SK-N-SH treated with all-trans-retinoic acid at 6 μM for 48 hours (cell line): ENCODE measurements around the gene SLAMF1.
A peak's percentile ranks its signal among the peaks of the same experiment; 100 is the strongest.

Experiments
- ATAC-seq: fragments of 200-7000 bp; cut with Tn5 transposase; 3 replicates; pipeline ENCODE4 v1.9.1; 2020; ENCODE audit warnings: mild to moderate bottlenecking, moderate library complexity
- BACH2 ChIP-seq: fragments of 250-450 bp; sonication (Bioruptor Pico); IDR thresholded peaks from 2 replicates; pipeline ENCODE4 v1.9.0; 2021; ENCODE audit warnings: mild to moderate bottlenecking, borderline replicate concordance
- CSDC2 ChIP-seq: fragments of 250-450 bp; sonication (Bioruptor Pico); IDR thresholded peaks from 2 replicates; pipeline ENCODE4 v1.5.0; 2020; ENCODE audit warnings: mild to moderate bottlenecking, moderate library complexity
- CSRNP3 ChIP-seq: fragments of 250-450 bp; sonication (Bioruptor Pico); IDR thresholded peaks from 2 replicates; pipeline ENCODE4 v1.5.1; 2021; ENCODE audit warnings: mild to moderate bottlenecking, moderate library complexity
- ESRRG ChIP-seq: fragments of 250-450 bp; sonication (Bioruptor Pico); IDR thresholded peaks from 2 replicates; pipeline ENCODE4 v1.6.1; 2021; ENCODE audit warnings: mild to moderate bottlenecking
- GLIS3 ChIP-seq: fragments of 250-450 bp; sonication (Bioruptor Pico); IDR thresholded peaks from 2 replicates; pipeline ENCODE4 v1.5.0; 2020; ENCODE audit warnings: mild to moderate bottlenecking, moderate library complexity
- ISL1 ChIP-seq: fragments of 250-450 bp; sonication (Bioruptor Pico); IDR thresholded peaks from 2 replicates; pipeline ENCODE4 v2.1.2; 2022; ENCODE audit warnings: mild to moderate bottlenecking, moderate library complexity
- OSR1 ChIP-seq: fragments of 250-450 bp; sonication (Bioruptor Pico); IDR thresholded peaks from 2 replicates; pipeline ENCODE4 v1.8.0; 2022; ENCODE audit warnings: moderate library complexity, mild to moderate bottlenecking, inconsistent platforms
- POU6F1 ChIP-seq: fragments of 250-450 bp; sonication (Bioruptor Pico); IDR thresholded peaks from 2 replicates; pipeline ENCODE4 v1.8.0; 2021; ENCODE audit warnings: low read depth, mild to moderate bottlenecking, moderate library complexity, borderline replicate concordance
- PPARA ChIP-seq: fragments of 250-450 bp; sonication (Bioruptor Pico); IDR thresholded peaks from 2 replicates; pipeline ENCODE4 v1.5.0; 2020; ENCODE audit warnings: mild to moderate bottlenecking, borderline replicate concordance
- RARB ChIP-seq: fragments of 250-450 bp; sonication (Bioruptor Pico); IDR thresholded peaks from 2 replicates; pipeline ENCODE4 v1.8.0; 2021; ENCODE audit warnings: mild to moderate bottlenecking, moderate library complexity
- SNAI2 ChIP-seq: fragments of 250-450 bp; sonication (Bioruptor Pico); IDR thresholded peaks from 2 replicates; pipeline ENCODE4 v1.5.0; 2020; ENCODE audit warnings: mild to moderate bottlenecking, moderate library complexity
- TCF4 ChIP-seq: fragments of 250-450 bp; sonication (Bioruptor Pico); IDR thresholded peaks from 2 replicates; pipeline ENCODE4 v1.8.0; 2021; ENCODE audit warnings: mild to moderate bottlenecking, moderate library complexity, borderline replicate concordance
- TOX ChIP-seq: fragments of 250-450 bp; sonication (Bioruptor Pico); IDR thresholded peaks from 2 replicates; pipeline ENCODE4 v1.8.0; 2021; ENCODE audit warnings: mild to moderate bottlenecking, moderate library complexity, borderline replicate concordance
- ZC3H10 ChIP-seq: fragments of 250-450 bp; sonication (Bioruptor Pico); IDR thresholded peaks from 2 replicates; pipeline ENCODE4 v1.5.1; 2021; ENCODE audit warnings: mild to moderate bottlenecking, moderate library complexity
- ZFP3 ChIP-seq: fragments of 250-450 bp; sonication (Bioruptor Pico); IDR thresholded peaks from 2 replicates; pipeline ENCODE4 v1.5.0; 2020; ENCODE audit warnings: mild to moderate bottlenecking, moderate library complexity
- ZFP30 ChIP-seq: fragments of 450-650 bp; formaldehyde crosslinking; IDR thresholded peaks from 2 replicates; pipeline ENCODE4 v1.5.0; 2022; ENCODE audit warnings: mild to moderate bottlenecking, moderate library complexity
- ZNF565 ChIP-seq: fragments of 450-650 bp; formaldehyde crosslinking; conservative IDR thresholded peaks from 2 replicates; pipeline ENCODE4 v1.5.0; 2020; ENCODE audit warnings: low read depth, mild to moderate bottlenecking, moderate library complexity
- ZNF70 ChIP-seq: fragments of 450-650 bp; formaldehyde crosslinking; IDR thresholded peaks from 2 replicates; pipeline ENCODE4 v1.5.0; 2020; ENCODE audit warnings: mild to moderate bottlenecking, moderate library complexity
- ZNF8 ChIP-seq: fragments of 450-650 bp; formaldehyde crosslinking; IDR thresholded peaks from 2 replicates; pipeline ENCODE4 v1.5.0; 2020; ENCODE audit warnings: mild to moderate bottlenecking, moderate library complexity
- TF ChIP-seq, protein P1 (sequence below): fragments of 250-450 bp; sonication (Bioruptor Pico); IDR thresholded peaks from 2 replicates; pipeline ENCODE4 v1.8.0; 2020; ENCODE audit warnings: mild to moderate bottlenecking, moderate library complexity, borderline replicate concordance
- TF ChIP-seq, protein P2 (sequence below): fragments of 250-450 bp; sonication (Bioruptor Pico); IDR thresholded peaks from 2 replicates; pipeline ENCODE4 v1.5.1; 2020; ENCODE audit warnings: low read depth, mild to moderate bottlenecking, moderate library complexity

Gene SLAMF1

DNA sequence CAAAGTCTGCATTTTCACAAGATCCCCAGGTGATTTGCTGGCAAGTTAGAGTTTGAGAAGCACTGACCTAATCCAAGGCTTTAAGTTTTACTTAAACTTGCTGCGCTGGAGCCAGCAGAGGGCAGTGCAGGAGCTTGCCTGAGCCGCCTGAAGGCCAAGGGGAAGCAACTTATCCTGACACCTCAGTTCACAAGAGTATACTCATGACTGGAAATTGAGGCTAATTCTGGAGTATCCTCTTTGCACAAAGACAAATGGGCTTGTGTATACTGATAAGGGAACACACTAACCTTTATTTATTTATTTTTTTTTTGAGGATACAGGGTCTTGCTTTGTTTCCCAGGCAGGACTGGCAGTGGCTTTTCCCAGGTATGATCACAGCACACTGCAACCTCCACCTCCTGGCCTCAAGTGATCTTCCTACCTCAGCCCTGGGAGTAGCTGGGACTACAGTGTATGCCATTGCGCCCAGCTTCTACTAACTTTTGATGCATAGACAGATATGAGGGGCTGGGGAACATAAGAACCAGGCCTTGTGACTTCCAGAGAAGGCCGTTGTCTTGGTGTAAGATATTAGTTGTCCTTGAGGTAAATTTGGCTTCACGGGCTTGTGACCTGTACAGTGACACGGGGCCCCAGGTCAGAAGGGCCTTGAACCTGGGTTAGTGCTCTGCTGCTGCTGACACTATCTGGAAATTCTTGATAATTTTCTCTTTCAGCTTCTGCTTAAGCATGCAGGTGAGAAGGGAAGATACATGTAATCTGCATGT is 29.0 kb upstream of the SLAMF1 start:
- ATAC-seq: peak; percentile 98

GRCh38 chr1:160674415-160674814 is 27.6 kb upstream of the SLAMF1 start:
- no peak for TF ChIP-seq TCF4 (CRISPR knock-in tag)
- TF ChIP-seq RARB (CRISPR knock-in tag): no peak
- TF ChIP-seq OSR1 (CRISPR knock-in tag): no peak
- no peak for TF ChIP-seq ZNF70 (CRISPR knock-in tag)
- TF ChIP-seq ESRRG (CRISPR knock-in tag): no peak
- no peak for TF ChIP-seq TOX (CRISPR knock-in tag)
- TF ChIP-seq PPARA (CRISPR knock-in tag): no peak
- TF ChIP-seq ISL1 (CRISPR knock-in tag): no peak
- no peak for TF ChIP-seq POU6F1 (CRISPR knock-in tag)
- TF ChIP-seq, protein P1, sequence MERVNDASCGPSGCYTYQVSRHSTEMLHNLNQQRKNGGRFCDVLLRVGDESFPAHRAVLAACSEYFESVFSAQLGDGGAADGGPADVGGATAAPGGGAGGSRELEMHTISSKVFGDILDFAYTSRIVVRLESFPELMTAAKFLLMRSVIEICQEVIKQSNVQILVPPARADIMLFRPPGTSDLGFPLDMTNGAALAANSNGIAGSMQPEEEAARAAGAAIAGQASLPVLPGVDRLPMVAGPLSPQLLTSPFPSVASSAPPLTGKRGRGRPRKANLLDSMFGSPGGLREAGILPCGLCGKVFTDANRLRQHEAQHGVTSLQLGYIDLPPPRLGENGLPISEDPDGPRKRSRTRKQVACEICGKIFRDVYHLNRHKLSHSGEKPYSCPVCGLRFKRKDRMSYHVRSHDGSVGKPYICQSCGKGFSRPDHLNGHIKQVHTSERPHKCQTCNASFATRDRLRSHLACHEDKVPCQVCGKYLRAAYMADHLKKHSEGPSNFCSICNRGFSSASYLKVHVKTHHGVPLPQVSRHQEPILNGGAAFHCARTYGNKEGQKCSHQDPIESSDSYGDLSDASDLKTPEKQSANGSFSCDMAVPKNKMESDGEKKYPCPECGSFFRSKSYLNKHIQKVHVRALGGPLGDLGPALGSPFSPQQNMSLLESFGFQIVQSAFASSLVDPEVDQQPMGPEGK (CRISPR knock-in tag): no peak
- ATAC-seq: no peak

More for the DNA sequence above, 29.0 kb upstream of the SLAMF1 start:
- no peak for TF ChIP-seq TCF4 (CRISPR knock-in tag)
- TF ChIP-seq CSRNP3 (CRISPR knock-in tag): no peak
- TF ChIP-seq BACH2: no peak
- no peak for TF ChIP-seq ZFP3 (CRISPR knock-in tag)
- TF ChIP-seq GLIS3 (CRISPR knock-in tag): no peak
- TF ChIP-seq RARB (CRISPR knock-in tag): no peak
- TF ChIP-seq ISL1 (CRISPR knock-in tag): no peak
- no peak for TF ChIP-seq ZFP30
- TF ChIP-seq CSDC2 (CRISPR knock-in tag): no peak
- TF ChIP-seq SNAI2 (CRISPR knock-in tag): no peak
- TF ChIP-seq, protein P2, sequence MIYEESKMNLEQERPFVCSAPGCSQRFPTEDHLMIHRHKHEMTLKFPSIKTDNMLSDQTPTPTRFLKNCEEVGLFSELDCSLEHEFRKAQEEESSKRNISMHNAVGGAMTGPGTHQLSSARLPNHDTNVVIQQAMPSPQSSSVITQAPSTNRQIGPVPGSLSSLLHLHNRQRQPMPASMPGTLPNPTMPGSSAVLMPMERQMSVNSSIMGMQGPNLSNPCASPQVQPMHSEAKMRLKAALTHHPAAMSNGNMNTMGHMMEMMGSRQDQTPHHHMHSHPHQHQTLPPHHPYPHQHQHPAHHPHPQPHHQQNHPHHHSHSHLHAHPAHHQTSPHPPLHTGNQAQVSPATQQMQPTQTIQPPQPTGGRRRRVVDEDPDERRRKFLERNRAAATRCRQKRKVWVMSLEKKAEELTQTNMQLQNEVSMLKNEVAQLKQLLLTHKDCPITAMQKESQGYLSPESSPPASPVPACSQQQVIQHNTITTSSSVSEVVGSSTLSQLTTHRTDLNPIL (CRISPR knock-in tag): no peak

DNA sequence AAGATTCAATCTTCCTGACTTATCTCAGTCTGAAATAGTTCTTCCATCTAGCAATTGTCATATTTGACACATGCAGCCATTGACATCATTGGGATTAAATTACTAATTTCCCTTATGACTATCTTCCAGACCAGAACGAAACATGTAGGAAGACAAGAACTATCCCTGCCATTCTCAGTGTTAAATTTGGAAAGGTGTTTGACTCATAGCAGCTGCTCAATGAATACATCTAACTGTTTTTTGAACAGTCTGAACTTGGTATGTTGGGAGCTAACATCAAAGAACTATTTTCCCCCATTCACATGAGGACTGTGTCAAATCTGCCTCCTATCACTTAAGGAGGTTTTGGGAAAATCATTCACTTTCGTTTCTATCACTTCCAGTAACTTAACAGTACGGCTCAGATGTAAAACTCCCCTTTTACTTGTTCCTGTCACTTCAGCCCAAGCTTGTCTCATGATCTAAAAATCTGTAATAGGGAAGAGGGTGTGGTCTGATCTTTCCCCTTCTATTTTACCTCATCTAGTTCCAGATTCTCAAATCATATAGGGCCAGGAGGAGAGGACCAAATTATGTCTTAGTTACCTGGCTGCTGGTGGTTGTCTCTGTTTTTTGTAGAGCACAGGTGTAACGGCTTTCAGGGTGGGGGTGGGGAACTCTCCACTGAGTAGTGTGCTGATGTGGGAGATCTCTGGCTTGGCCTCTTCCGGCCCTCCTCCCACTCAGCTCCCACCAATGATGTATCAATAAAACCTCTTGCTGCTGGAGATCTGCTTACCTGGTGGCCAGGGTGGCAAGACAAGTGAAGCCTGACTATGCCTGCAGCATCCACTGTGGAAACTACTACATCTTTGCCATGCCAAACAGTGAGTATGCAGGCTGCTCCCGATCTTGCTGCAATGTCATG is 26.2 kb upstream of the SLAMF1 start:
- TF ChIP-seq RARB (CRISPR knock-in tag) (no peak), ZNF8 (CRISPR knock-in tag) (no peak), OSR1 (CRISPR knock-in tag) (no peak), POU6F1 (CRISPR knock-in tag) (no peak), TOX (CRISPR knock-in tag) (no peak), ZC3H10 (no peak), CSRNP3 (CRISPR knock-in tag) (no peak), ZNF565 (CRISPR knock-in tag) (no peak), ZNF70 (CRISPR knock-in tag) (no peak), CSDC2 (CRISPR knock-in tag) (no peak), GLIS3 (CRISPR knock-in tag) (no peak), BACH2 (no peak)
- TF ChIP-seq, protein P2 (CRISPR knock-in tag): no peak
- ATAC-seq: no peak
